ENCODE data around the gene PARD3B. TPM values are rescaled to one million over a fixed set of nuclear protein-coding genes. Genes with fewer than 3 reads are reported as not detected.

Gene PARD3B
- total RNA-seq, 4 donors from 2014 or later: 32.8 to 69.6 (median 47.3) TPM

DNA sequence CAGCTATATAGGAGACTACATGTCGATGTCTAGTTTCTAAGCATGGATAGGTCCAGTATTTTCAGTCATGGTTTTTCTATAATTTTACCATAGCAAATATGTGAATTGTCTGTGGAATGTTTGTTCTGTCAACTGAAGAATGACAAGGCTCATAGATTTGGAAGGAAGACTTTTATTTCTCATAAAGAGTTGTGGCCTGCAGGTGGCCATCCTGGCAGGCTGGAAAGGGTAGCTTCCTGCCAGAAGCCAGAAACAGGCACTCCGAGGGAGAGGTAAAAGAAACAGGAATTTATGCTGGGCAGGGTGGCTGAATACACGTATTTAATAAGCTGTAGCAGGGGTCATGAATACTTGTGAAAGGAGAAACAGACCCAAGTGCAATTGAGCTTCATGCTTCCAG lies 182.1 kb downstream of the PARD3B start:
- TF ChIP-seq, protein P1, sequence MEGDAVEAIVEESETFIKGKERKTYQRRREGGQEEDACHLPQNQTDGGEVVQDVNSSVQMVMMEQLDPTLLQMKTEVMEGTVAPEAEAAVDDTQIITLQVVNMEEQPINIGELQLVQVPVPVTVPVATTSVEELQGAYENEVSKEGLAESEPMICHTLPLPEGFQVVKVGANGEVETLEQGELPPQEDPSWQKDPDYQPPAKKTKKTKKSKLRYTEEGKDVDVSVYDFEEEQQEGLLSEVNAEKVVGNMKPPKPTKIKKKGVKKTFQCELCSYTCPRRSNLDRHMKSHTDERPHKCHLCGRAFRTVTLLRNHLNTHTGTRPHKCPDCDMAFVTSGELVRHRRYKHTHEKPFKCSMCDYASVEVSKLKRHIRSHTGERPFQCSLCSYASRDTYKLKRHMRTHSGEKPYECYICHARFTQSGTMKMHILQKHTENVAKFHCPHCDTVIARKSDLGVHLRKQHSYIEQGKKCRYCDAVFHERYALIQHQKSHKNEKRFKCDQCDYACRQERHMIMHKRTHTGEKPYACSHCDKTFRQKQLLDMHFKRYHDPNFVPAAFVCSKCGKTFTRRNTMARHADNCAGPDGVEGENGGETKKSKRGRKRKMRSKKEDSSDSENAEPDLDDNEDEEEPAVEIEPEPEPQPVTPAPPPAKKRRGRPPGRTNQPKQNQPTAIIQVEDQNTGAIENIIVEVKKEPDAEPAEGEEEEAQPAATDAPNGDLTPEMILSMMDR (IDR thresholded peaks at IDR 0.05; ENCODE audit: low read depth): no peak

DNA sequence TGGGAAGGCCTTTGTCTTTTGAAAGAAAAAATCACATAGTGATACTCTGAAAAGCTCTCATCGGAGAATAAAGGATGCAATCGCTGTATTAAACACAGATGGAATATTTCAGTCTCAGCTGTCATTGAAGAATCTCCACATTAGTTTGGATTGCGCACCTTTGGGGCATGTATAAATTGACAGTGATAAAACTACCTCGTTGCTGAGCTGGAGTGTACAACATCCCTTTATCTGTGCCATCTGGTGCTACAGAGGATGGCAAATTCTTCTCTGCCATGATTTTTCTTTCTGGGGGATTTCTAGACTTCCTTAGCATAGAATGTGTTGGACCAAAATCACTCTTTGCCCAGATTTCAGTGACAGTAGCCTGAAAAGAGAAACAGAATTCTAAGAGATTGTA lies 185.3 kb downstream of the PARD3B start:
- TF ChIP-seq, protein P1 (IDR thresholded peaks at IDR 0.05; ENCODE audit: low read depth): no peak

GRCh38 chr2:204732019-204732418 lies 186.7 kb downstream of the PARD3B start:
- TF ChIP-seq, protein P1 (IDR thresholded peaks at IDR 0.05; ENCODE audit: low read depth): no peak

- TF ChIP-seq, protein P1 (IDR thresholded peaks at IDR 0.05; ENCODE audit: low read depth): no peak
These were observed 192.0 kb downstream of the PARD3B start for GRCh38 chr2:204737296-204737695.

- TF ChIP-seq, protein P1 (IDR thresholded peaks at IDR 0.05; ENCODE audit: low read depth): no peak
These were observed 193.4 kb downstream of the PARD3B start for GRCh38 chr2:204738721-204739120.

GRCh38 chr2:204743393-204743960 lies 198.2 kb downstream of the PARD3B start:
- TF ChIP-seq, protein P1 (IDR thresholded peaks at IDR 0.05; ENCODE audit: low read depth): no peak

GRCh38 chr2:204744506-204744905 lies 199.2 kb downstream of the PARD3B start:
- TF ChIP-seq, protein P1 (IDR thresholded peaks at IDR 0.05; ENCODE audit: low read depth): no peak

Data from subcutaneous adipose tissue (tissue), 4 donors.